ENCODE data around the gene STK16.

GRCh38 chr2:219285894-219286425 lies 40.7 kb downstream of the STK16 start:
- TF ChIP-seq ZBTB21 (CRISPR knock-in tag; IDR thresholded peaks at IDR 0.05) (no peak), SNRNP70 (IDR thresholded peaks at IDR 0.05; ENCODE audit: low read depth, low read length) (no peak), CERS6 (CRISPR knock-in tag; IDR thresholded peaks at IDR 0.05) (no peak), PCBP2 (optimal IDR thresholded peaks at IDR 0.05; ENCODE audit: low read depth, low read length, poor library complexity, severe bottlenecking) (no peak), RBM22 (optimal IDR thresholded peaks at IDR 0.05; ENCODE audit: low read length) (no peak), ZBTB40 (IDR thresholded peaks at IDR 0.05) (no peak), ZBTB40 (CRISPR knock-in tag; IDR thresholded peaks at IDR 0.05) (no peak)
